Embryonic facial prominence (tissue), 1 donor: ENCODE data around the gene AUTS2.
A peak's percentile ranks its signal among the peaks of the same experiment; 100 is the strongest.

Source experiments
- DNase-seq: peaks from one replicate; pipeline ENCODE4 v3.0.0-alpha.2; 2016; ENCODE audit errors: extremely low spot score

Gene AUTS2

GRCh38 chr7:69857014-69857413 lies 258.7 kb downstream of the AUTS2 start:
- no peak for DNase-seq

GRCh38 chr7:69858471-69858870 lies 260.2 kb downstream of the AUTS2 start:
- DNase-seq: no peak

GRCh38 chr7:69859342-69859741 lies 261.1 kb downstream of the AUTS2 start:
- no peak for DNase-seq

GRCh38 chr7:69860486-69860885 lies 262.2 kb downstream of the AUTS2 start:
- no peak for DNase-seq

- no peak for DNase-seq
Measured at GRCh38 chr7:69860941-69861622, 262.8 kb downstream of the AUTS2 start.

GRCh38 chr7:69862413-69863064 lies 264.3 kb downstream of the AUTS2 start:
- no peak for DNase-seq

GRCh38 chr7:69864274-69864673 lies 266.0 kb downstream of the AUTS2 start:
- no peak for DNase-seq

- DNase-seq: no peak
Measured at GRCh38 chr7:69864822-69865221, 266.5 kb downstream of the AUTS2 start.

GRCh38 chr7:69868921-69869320 lies 270.6 kb downstream of the AUTS2 start:
- no peak for DNase-seq

- DNase-seq: no peak
Measured at GRCh38 chr7:69871213-69871885, 273.1 kb downstream of the AUTS2 start.

GRCh38 chr7:69871886-69872569 lies 273.8 kb downstream of the AUTS2 start:
- no peak for DNase-seq

GRCh38 chr7:69873512-69873911 lies 275.2 kb downstream of the AUTS2 start:
- no peak for DNase-seq

GRCh38 chr7:69878015-69878414 lies 279.7 kb downstream of the AUTS2 start:
- DNase-seq: no peak

GRCh38 chr7:69878591-69878990 lies 280.3 kb downstream of the AUTS2 start:
- no peak for DNase-seq

GRCh38 chr7:69879989-69880388 lies 281.7 kb downstream of the AUTS2 start:
- no peak for DNase-seq

GRCh38 chr7:69880840-69881239 lies 282.6 kb downstream of the AUTS2 start:
- no peak for DNase-seq

- DNase-seq: no peak
Measured at GRCh38 chr7:69882269-69882668, 284.0 kb downstream of the AUTS2 start.

- DNase-seq: no peak
Measured at GRCh38 chr7:69883399-69883891, 285.2 kb downstream of the AUTS2 start.

GRCh38 chr7:69885431-69885830 lies 287.2 kb downstream of the AUTS2 start:
- DNase-seq: no peak

GRCh38 chr7:69889338-69889975 lies 291.2 kb downstream of the AUTS2 start:
- DNase-seq: no peak

GRCh38 chr7:69889976-69890351 lies 291.7 kb downstream of the AUTS2 start:
- peak; percentile 41 for DNase-seq

- DNase-seq: no peak
Measured at GRCh38 chr7:69892790-69893189, 294.5 kb downstream of the AUTS2 start.
